Adrenal gland (tissue), 19 donors: ENCODE data around the gene TARM1. TPM values are rescaled to one million over a fixed set of nuclear protein-coding genes. Genes with fewer than 3 reads are reported as not detected.

Source experiments
- DNase-seq, 7 donors: peaks; one replicate each; pipeline ENCODE4 v3.0.0-alpha.2; 2019 to 2020
- H3K27ac ChIP-seq, 5 donors: fragments of 200-600 bp; sonication (generic) in 4 of 5; 1 replicate in 3 of 5; 2 replicates in 2 of 5; pipeline versions ENCODE4 v1.5.1 to v1.8.0; 2016 to 2020; ENCODE audit warnings: mild to moderate bottlenecking in 1 of 5
- H3K27me3 ChIP-seq: fragments of 200-600 bp; 2 replicates; pipeline ENCODE4 v1.8.0; 2021
- H3K36me3 ChIP-seq, 2 donors: fragments of 200-600 bp; replicated peaks in 1 of 2; 1 replicate in 1 of 2; 2 replicates in 1 of 2; pipeline versions ENCODE4 v1.5.1 to v1.8.0; 2018 to 2022
- H3K4me1 ChIP-seq, 2 donors: fragments of 200-600 bp; replicated peaks in 1 of 2; 1 replicate in 1 of 2; 2 replicates in 1 of 2; pipeline versions ENCODE4 v1.5.1 to v1.8.0; 2018 to 2021
- H3K4me3 ChIP-seq, 4 donors: fragments of 200-600 bp; sonication (generic) in 3 of 4; one replicate each; pipeline ENCODE4 v1.5.1; 2016 to 2018
- H3K9me3 ChIP-seq, 3 donors: fragments of 200-600 bp; sonication (generic) in 1 of 3; replicated peaks in 1 of 3; 1 replicate in 2 of 3; 2 replicates in 1 of 3; pipeline versions ENCODE4 v1.5.1 to v1.8.0; 2016 to 2021
- CTCF ChIP-seq, 6 experiments: fragments of 450-650 bp in 4 of 6; fragments of 200-600 bp in 2 of 6; sonication (generic) in 1 of 6; IDR thresholded peaks; 1 replicate in 5 of 6; 2 replicates in 1 of 6; pipeline versions ENCODE4 v1.5.1 to v1.8.0; 2016 to 2021; ENCODE audit warnings: antibody characterized with exemption in 6 of 6, mild to moderate bottlenecking in 2 of 6, moderate library complexity in 1 of 6
- POLR2A ChIP-seq, 2 donors: fragments of 450-650 bp; IDR thresholded peaks; one replicate each; pipeline ENCODE4 v1.6.1; 2017; ENCODE audit warnings: antibody characterized with exemption in 2 of 2, mild to moderate bottlenecking in 2 of 2, moderate library complexity in 1 of 2
- WGBS, 4 donors: extraction: QIAGEN DNeasy Blood & Tissue Kit in 2 of 4; methylation state at CpG; one replicate each; pipeline versions ENCODE4 v1.1.5 to v1.1.7; 2013 to 2017; 5-methylcytosine and 5-hydroxymethylcytosine counted together
- intact Hi-C, 2 donors: fragments of 100-400 bp; cut with DNase I; formaldehyde crosslinking; loops; one replicate each; pipeline versions ENCODE4 v1.14.1 to v1.15.0; 2022 to 2023
- long read RNA-seq, 10 donors: library from polyadenylated mRNA in 3 of 10; unstranded in 2 of 10; stranded (forward) in 1 of 10; transcript quantifications; one replicate each; pipeline ENCODE4 v2.0.0 and lab custom pipeline, GENCODE V29; 2021 to 2026
- polyA plus RNA-seq, 3 donors: library from polyadenylated mRNA; stranded (reverse); fragments of 200-250 nt in 2 of 3; fragments of 350-450 nt in 1 of 3; fragmentation: Illumina TruSeq in 1 of 3; extraction: RNeasy Lipid Tissue Mini Kit (QIAGEN cat#74804) in 1 of 3; gene quantifications; one replicate each; pipeline ENCODE4 v1.2.3, GENCODE V29; 2013 to 2014
- total RNA-seq, 9 donors: library from RNA; depleted of rRNA in 4 of 9; stranded (reverse); fragments of >200 nt in 4 of 9; fragments of 120-200 nt in 1 of 9; fragmentation: NEBNext Ultra II Directional in 1 of 9; extraction: Animal tissue kit (Norgen Biotek cat#: 25700) in 1 of 9; gene quantifications; one replicate each; pipeline versions ENCODE4 v1.1.0 to v1.2.4, GENCODE V29; 2013 to 2023
- donor health status: healthy with polysubstance abuse.
- donor health status: Bipolar disorder and iron deficiency.
- donor health status: DM: yes; HTN: yes; CAD: no.
- donor health status: DM: no; HTN: no; CAD: no.
- donor health status: DM: no; HTN: no; CAD: no.
- donor health status: DM: yes; HTN: yes; CAD: no.

Gene TARM1
- total RNA-seq (not detected), polyA plus RNA-seq (not detected)
- long read RNA-seq, donor 1, partial matches to known transcripts = 186 of 360 reads
- long read RNA-seq, donor 1, other reads (novel, unspliced or antisense) = 174 of 360 reads
- long read RNA-seq, donor 2 = 0 reads
- long read RNA-seq, donor 3 = 0 reads
- long read RNA-seq, donor 4 = 0 reads
- long read RNA-seq, donor 5 = 0 reads
- long read RNA-seq, donor 6 = 0 reads
- long read RNA-seq, donor 7 = 0 reads
- long read RNA-seq, donor 8 = 0 reads
- long read RNA-seq, donor 9 = 0 reads
- long read RNA-seq, donor 10 = 0 reads

DNA sequence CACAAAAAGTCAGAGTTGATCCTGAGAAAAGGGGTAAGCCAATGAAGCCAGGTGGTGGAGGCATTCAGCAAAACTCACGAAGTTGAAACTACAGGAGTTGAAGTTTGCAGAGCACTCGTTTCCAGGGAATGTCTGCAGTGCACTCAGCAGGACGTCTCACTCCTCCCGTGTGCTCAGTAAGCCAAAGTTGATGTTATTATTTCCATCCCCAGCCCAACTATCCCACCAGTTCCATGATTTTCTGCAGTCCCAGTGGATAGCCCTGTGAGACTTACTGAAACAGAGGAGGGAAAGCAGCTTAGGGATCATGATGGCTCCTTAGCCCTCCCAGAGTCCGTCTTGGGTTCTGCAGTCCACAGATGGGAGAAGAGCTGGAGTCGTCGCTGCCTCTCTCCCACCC, at the start of gene TARM1:
Gene TARM1, minus strand, starts transcription at position 334 of the 400 bp plus-strand sequence. Its CDS starts 25 bp downstream, at position 309.
- no peaks in the 10 kb centered on the region for H3K36me3 ChIP-seq
- intact Hi-C loops = no loop called here
- H3K4me1 ChIP-seq = no peaks in the 10 kb centered on the region
- WGBS, 4 donors = 73 to 83% (median 79%) methylated on average over 7 of the region's 7 CpGs
- no peaks in the 10 kb centered on the region for H3K9me3 ChIP-seq
- H3K27me3 ChIP-seq = no peaks in the 10 kb centered on the region
- TF ChIP-seq CTCF (IDR thresholded peaks at IDR 0.05) = no peak
- TF ChIP-seq POLR2A (IDR thresholded peaks at IDR 0.05) = no peak
- H3K4me3 ChIP-seq = no peak within 1 kb of the TSS
- DNase-seq = no peak
- no peak within 1 kb of the TSS for H3K27ac ChIP-seq

- Histone ChIP-seq H3K4me3 (no peak overlapping the region), H3K27me3 (no peaks in the 10 kb centered on the region), H3K9me3 (no peaks in the 10 kb centered on the region), H3K36me3 (peaks cover 0 to 60% of the 10 kb centered on the region in 2 donors), H3K27ac (no peak overlapping the region), H3K4me1 (no peaks in the 10 kb centered on the region)
- TF ChIP-seq POLR2A (IDR thresholded peaks at IDR 0.05) (no peak), CTCF (IDR thresholded peaks at IDR 0.05) (no peak)
- 95 to 98% (median 96%) methylated on average over 19 to 20 of the region's 20 CpGs; no CpG with 5 or more reads in 1 of the 4 donors for WGBS, 4 donors
- DNase-seq = no peak
- intact Hi-C loops = no loop called here
Observed at GRCh38 chr19:54129617-54129996, 48.4 kb upstream of the TARM1 start.

DNA sequence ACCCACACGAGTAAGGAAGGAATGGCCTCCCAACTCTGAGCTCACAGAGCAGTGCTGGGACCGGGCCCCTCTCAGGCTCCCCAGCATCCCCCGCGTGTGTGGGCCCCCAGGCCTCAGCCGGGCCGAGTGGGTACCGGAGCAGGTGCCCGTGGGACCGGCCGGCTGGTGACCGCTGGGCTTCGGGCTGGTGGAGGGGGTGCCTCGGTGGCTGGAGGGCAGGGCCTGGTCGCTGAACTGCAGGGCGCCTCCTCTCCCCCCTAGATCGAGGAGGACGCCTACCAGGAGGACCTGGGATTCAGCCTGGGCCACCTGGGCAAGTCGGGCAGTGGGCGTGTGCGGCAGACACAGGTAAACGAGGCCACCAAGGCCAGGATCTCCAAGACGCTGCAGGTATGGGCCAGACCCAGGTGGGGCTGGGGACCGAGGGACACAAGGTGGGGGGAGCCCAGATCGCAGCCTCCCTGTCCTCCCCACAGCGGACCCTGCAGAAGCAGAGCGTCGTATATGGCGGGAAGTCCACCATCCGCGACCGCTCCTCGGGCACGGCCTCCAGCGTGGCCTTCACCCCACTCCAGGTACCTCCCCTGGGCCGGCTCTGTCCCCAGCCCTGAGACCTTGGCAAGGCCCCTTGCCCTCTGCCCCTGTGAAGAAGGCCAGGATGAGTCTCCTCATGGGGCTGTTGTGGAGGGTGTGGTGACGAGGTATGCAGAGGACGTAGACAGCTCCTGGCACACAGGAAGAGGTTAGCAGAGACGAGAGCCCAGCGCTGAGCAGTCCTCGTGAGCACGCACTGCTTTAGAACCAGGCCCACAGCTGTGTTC, 47.8 kb upstream of the TARM1 start:
- H3K27me3 ChIP-seq = no peaks in the 10 kb centered on the region
- H3K36me3 ChIP-seq = peaks cover 0 to 66% of the 10 kb centered on the region in 2 donors
- no peak overlapping the region for H3K27ac ChIP-seq
- 89 to 94% (median 92%) methylated on average over 16 to 41 of the region's 41 CpGs for WGBS, 4 donors
- DNase-seq = no peak
- TF ChIP-seq CTCF (IDR thresholded peaks at IDR 0.05) (no peak), POLR2A (IDR thresholded peaks at IDR 0.05) (no peak)
- intact Hi-C loops = no loop called here
- H3K4me1 ChIP-seq = no peaks in the 10 kb centered on the region
- H3K9me3 ChIP-seq = no peaks in the 10 kb centered on the region
- no peak overlapping the region for H3K4me3 ChIP-seq

DNA sequence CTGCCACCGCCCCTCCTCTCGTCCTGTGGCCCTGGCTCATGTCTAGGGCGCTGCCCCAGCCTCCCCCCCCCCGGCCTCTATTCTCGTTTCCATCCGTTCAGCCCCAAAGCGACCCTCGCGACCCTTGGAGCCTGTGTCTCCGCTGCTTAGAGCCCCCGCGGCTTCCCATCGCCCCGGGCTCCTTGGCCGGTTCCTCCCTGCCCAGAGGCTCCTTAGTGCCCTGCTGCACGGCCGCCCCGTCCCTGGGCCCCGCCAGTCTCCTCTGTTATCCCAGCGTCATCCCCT, 47.2 kb upstream of the TARM1 start:
- 86 to 95% (median 90%) methylated on average over 20 of the region's 20 CpGs for WGBS, 4 donors
- peaks cover 0 to 72% of the 10 kb centered on the region in 2 donors for H3K36me3 ChIP-seq
- TF ChIP-seq CTCF (IDR thresholded peaks at IDR 0.05) (no peak), POLR2A (IDR thresholded peaks at IDR 0.05) (no peak)

More for the DNA sequence above, 47.2 kb upstream of the TARM1 start:
- DNase-seq = no peak
- Histone ChIP-seq H3K4me1 (no peaks in the 10 kb centered on the region), H3K4me3 (no peak overlapping the region), H3K9me3 (no peaks in the 10 kb centered on the region), H3K27me3 (no peaks in the 10 kb centered on the region), H3K27ac (no peak overlapping the region)
- intact Hi-C loops = no loop called here
